Renal cortex interstitium (tissue), 11 donors: ENCODE measurements around the gene GINS2. TPM values are rescaled to one million over a fixed set of nuclear protein-coding genes. Genes with fewer than 3 reads are reported as not detected.

Experiments
- DNase-seq, 11 donors: peaks; one replicate each; pipeline ENCODE4 v3.0.0-alpha.2; 2013; ENCODE audit warnings: low read depth in 9 of 11, low spot score in 4 of 11; ENCODE audit errors: extremely low read depth in 1 of 11
- polyA plus RNA-seq, 3 donors: library from polyadenylated mRNA; unstranded; fragments of 120-200 nt; gene quantifications; one replicate each; pipeline ENCODE4 v1.2.1, GENCODE V29; 2013; ENCODE audit not compliant: insufficient read length in 3 of 3

The GINS2 gene
- polyA plus RNA-seq, 3 donors = 16.8 to 23.8 (median 20.0) TPM

GRCh38 chr16:85699628-85700027 is 10.9 kb upstream of the GINS2 start:
- no peak for DNase-seq

- no peak for DNase-seq
These were observed 10.3 kb upstream of the GINS2 start for GRCh38 chr16:85698935-85699558.

- DNase-seq = no peak
These were observed 9.7 kb upstream of the GINS2 start for GRCh38 chr16:85698459-85698891.

- no peak for DNase-seq
These were observed 8.7 kb upstream of the GINS2 start for GRCh38 chr16:85697431-85697830.

GRCh38 chr16:85696781-85697180 is 8.0 kb upstream of the GINS2 start:
- DNase-seq = no peak

- DNase-seq = no peak
These were observed 6.7 kb upstream of the GINS2 start for GRCh38 chr16:85695196-85696128.

- DNase-seq = no peak
These were observed 1.8 kb upstream of the GINS2 start for GRCh38 chr16:85690469-85691064.

- no peak for DNase-seq
These were observed 1.2 kb upstream of the GINS2 start for GRCh38 chr16:85689950-85690320.

GRCh38 chr16:85689285-85689949 is 663 bp upstream of the GINS2 start:
- DNase-seq = no peak

- no peak for DNase-seq
These were observed 893 bp downstream of the GINS2 start for GRCh38 chr16:85687651-85688471.

GRCh38 chr16:85686912-85687591 is 1.7 kb downstream of the GINS2 start:
- DNase-seq = no peak

- DNase-seq = no peak
These were observed 3.5 kb downstream of the GINS2 start for GRCh38 chr16:85685251-85685650.

- DNase-seq = no peak
These were observed 5.4 kb downstream of the GINS2 start for GRCh38 chr16:85683363-85683762.

GRCh38 chr16:85682516-85682915 is 6.2 kb downstream of the GINS2 start:
- no peak for DNase-seq

- no peak for DNase-seq
These were observed 7.5 kb downstream of the GINS2 start for GRCh38 chr16:85681255-85681654.

GRCh38 chr16:85680352-85680944 is 8.3 kb downstream of the GINS2 start:
- DNase-seq = no peak

- no peak for DNase-seq
These were observed 8.9 kb downstream of the GINS2 start for GRCh38 chr16:85679870-85680269.

- DNase-seq = no peak
These were observed 9.9 kb downstream of the GINS2 start for GRCh38 chr16:85678821-85679220.
